Skeletal muscle tissue (tissue), 4 donors: ENCODE measurements around the gene CTNNA3. TPM values are rescaled to one million over a fixed set of nuclear protein-coding genes. Genes with fewer than 3 reads are reported as not detected.

ENCODE experiments used
- H3K27ac ChIP-seq: one replicate; pipeline ENCODE4 v1.7.0; 2013; ENCODE audit warnings: mild to moderate bottlenecking, low read depth, low read length, inconsistent platforms
- H3K27me3 ChIP-seq, 3 donors: one replicate each; pipeline ENCODE4 v1.7.0; 2013; ENCODE audit warnings: low read length in 3 of 3; ENCODE audit not compliant: control insufficient read depth in 3 of 3, insufficient read depth in 3 of 3
- H3K36me3 ChIP-seq, 3 donors: one replicate each; pipeline ENCODE4 v1.7.0; 2013; ENCODE audit warnings: low read length in 3 of 3; ENCODE audit not compliant: control insufficient read depth in 3 of 3, insufficient read depth in 3 of 3
- H3K4me1 ChIP-seq, 3 donors: one replicate each; pipeline ENCODE4 v1.7.0; 2013; ENCODE audit warnings: low read length in 3 of 3, mild to moderate bottlenecking in 3 of 3; ENCODE audit not compliant: control insufficient read depth in 3 of 3, insufficient read depth in 3 of 3
- H3K4me3 ChIP-seq, 3 donors: one replicate each; pipeline ENCODE4 v1.7.0; 2013; ENCODE audit warnings: low read length in 3 of 3
- H3K9ac ChIP-seq, 3 donors: one replicate each; pipeline ENCODE4 v1.7.0; 2013; ENCODE audit warnings: low read length in 3 of 3, mild to moderate bottlenecking in 3 of 3, moderate library complexity in 2 of 3, low read depth in 1 of 3
- H3K9me3 ChIP-seq, 3 donors: one replicate each; pipeline ENCODE4 v1.7.0; 2013; ENCODE audit warnings: low read length in 3 of 3; ENCODE audit not compliant: control insufficient read depth in 3 of 3
- total RNA-seq: library from RNA; depleted of rRNA; stranded (reverse); fragments of >200 nt; gene quantifications from one replicate; pipeline ENCODE4 v1.2.3, GENCODE V29; 2014
- donor health status: Osteomylitis.

CTNNA3 gene
- total RNA-seq, 1 donor from 2014 or later = 24.0 TPM

DNA sequence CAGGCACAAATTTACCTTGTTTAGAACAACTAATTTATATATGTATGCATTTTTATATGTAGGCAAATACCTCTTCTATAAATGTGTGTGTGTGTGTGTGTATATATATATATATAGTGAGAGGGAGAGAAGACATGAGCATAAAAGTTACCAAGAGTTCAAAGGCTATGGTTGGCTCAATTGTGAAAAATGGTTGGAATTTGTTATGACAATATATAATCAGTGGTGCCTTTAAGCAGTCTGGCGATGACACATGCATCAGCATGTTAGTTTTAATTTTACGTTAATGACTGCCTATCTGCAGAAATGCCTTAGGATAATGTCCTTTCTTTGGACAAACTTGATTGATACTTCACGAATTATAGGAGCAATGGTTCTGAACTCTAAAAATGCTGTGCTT is 1750.9 kb downstream of the CTNNA3 start:
- Histone ChIP-seq H3K36me3 (no peaks in the 10 kb centered on the region), H3K9ac (no peak overlapping the region), H3K4me3 (no peak overlapping the region), H3K27ac (no peak overlapping the region), H3K4me1 (no peaks in the 10 kb centered on the region), H3K27me3 (no peaks in the 10 kb centered on the region), H3K9me3 (no peaks in the 10 kb centered on the region)

- no peaks in the 10 kb centered on the region for H3K36me3 ChIP-seq
- no peak overlapping the region for H3K9ac ChIP-seq
- no peak overlapping the region for H3K4me3 ChIP-seq
- H3K27me3 ChIP-seq = no peaks in the 10 kb centered on the region
- no peak overlapping the region for H3K27ac ChIP-seq
- H3K4me1 ChIP-seq = no peaks in the 10 kb centered on the region
- H3K9me3 ChIP-seq = no peaks in the 10 kb centered on the region
Observed at GRCh38 chr10:65943451-65943850, 1752.5 kb downstream of the CTNNA3 start.

- no peaks in the 10 kb centered on the region for H3K4me1 ChIP-seq
- H3K4me3 ChIP-seq = no peak overlapping the region
- no peaks in the 10 kb centered on the region for H3K9me3 ChIP-seq
- no peaks in the 10 kb centered on the region for H3K27me3 ChIP-seq
- no peak overlapping the region for H3K27ac ChIP-seq
- H3K9ac ChIP-seq = no peak overlapping the region
- no peaks in the 10 kb centered on the region for H3K36me3 ChIP-seq
Observed at GRCh38 chr10:65940816-65941662, 1755.0 kb downstream of the CTNNA3 start.

DNA sequence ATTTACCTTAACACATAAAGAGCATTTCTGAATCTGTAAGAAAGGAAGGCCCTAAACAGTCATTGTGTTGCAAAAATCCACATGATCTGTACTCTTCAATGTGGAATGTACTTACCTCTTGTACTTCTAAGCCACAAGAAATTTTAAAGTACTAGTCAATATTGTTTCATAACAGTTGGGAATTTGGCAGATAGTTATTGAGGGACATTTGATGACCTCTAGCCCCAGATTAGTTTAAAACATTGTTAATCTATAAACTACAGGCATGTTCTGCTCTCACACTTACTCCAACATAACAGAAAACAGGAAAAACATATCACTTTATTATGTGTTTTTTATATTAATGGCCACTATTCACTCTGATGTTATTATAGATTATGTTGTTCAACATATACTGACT is 1755.9 kb downstream of the CTNNA3 start:
- Histone ChIP-seq H3K36me3 (no peaks in the 10 kb centered on the region), H3K4me3 (no peak overlapping the region), H3K9ac (no peak overlapping the region), H3K9me3 (no peaks in the 10 kb centered on the region), H3K4me1 (no peaks in the 10 kb centered on the region), H3K27ac (no peak overlapping the region), H3K27me3 (no peaks in the 10 kb centered on the region)

DNA sequence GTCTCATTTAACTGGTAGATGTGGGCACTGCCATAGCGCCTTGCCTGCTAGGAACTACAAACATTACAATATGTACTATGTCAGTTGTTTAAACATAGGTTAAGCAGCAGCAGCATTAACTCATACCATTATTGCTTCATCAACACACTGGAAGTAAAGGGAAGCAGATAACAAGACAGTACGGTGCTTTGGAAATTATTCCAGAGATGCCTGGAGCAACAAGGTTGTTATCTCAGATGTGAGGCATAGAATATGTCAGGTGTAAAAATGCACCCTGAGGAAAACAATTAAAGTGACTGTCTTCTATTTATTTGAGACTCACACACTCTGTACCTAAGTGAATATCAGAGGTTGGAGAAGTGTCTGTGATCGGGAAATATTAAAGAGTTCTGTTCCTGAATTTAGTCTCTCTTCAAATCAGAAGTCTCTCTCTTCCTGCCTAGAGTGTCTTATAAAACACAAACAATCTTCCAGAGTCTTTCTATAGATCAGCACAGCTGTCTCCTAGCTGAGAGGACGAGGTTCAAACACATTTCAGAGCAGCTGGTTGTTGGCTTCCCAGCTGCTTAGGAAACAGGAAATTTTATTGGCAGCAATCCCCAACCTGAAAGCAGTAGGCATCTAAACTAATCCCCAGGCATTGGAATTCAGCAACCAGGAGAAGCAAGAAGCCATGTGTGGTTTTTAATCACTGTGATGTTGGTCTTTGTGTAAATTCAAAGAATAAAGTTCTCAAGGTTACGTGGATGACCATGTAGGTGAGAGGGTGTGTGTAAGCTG is 1764.5 kb downstream of the CTNNA3 start:
- no peaks in the 10 kb centered on the region for H3K4me1 ChIP-seq
- no peaks in the 10 kb centered on the region for H3K9me3 ChIP-seq
- no peak overlapping the region for H3K9ac ChIP-seq
- H3K27ac ChIP-seq = no peak overlapping the region
- H3K36me3 ChIP-seq = no peaks in the 10 kb centered on the region
- no peak overlapping the region for H3K4me3 ChIP-seq
- no peaks in the 10 kb centered on the region for H3K27me3 ChIP-seq

GRCh38 chr10:65911151-65911835 is 1784.7 kb downstream of the CTNNA3 start:
- Histone ChIP-seq H3K27ac (no peak overlapping the region), H3K4me3 (no peak overlapping the region), H3K27me3 (no peaks in the 10 kb centered on the region), H3K36me3 (no peaks in the 10 kb centered on the region), H3K9ac (no peak overlapping the region), H3K4me1 (no peaks in the 10 kb centered on the region), H3K9me3 (no peaks in the 10 kb centered on the region)

GRCh38 chr10:65910209-65910608 is 1785.8 kb downstream of the CTNNA3 start:
- H3K27ac ChIP-seq = no peak overlapping the region
- no peaks in the 10 kb centered on the region for H3K9me3 ChIP-seq
- H3K27me3 ChIP-seq = no peaks in the 10 kb centered on the region
- H3K4me3 ChIP-seq = no peak overlapping the region
- no peak overlapping the region for H3K9ac ChIP-seq
- H3K36me3 ChIP-seq = no peaks in the 10 kb centered on the region
- H3K4me1 ChIP-seq = no peaks in the 10 kb centered on the region

GRCh38 chr10:65907199-65907712 is 1788.7 kb downstream of the CTNNA3 start:
- H3K4me1 ChIP-seq = no peaks in the 10 kb centered on the region

DNA sequence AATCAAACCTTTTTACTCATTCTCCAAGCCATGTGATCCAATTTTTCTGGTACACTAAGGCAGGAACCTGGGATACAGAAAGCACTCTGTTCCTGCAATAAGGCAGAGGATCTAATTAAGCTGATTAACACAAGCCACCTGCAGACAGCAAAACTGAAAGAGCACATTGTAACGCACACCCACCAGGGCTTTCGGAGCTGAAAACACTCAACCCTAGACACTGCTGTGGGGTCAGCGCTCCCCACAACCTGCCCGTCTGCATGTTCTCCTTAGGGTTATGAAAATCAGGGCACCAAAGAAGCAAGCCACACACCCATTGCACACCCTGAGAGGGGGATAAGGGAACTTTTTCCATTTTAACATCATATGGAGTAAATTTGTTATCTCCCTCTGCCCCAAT is 1792.4 kb downstream of the CTNNA3 start:
- H3K36me3 ChIP-seq = no peaks in the 10 kb centered on the region

More at GRCh38 chr10:65907199-65907712, 1788.7 kb downstream of the CTNNA3 start:
- H3K27ac ChIP-seq = no peak overlapping the region
- no peak overlapping the region for H3K9ac ChIP-seq
- H3K36me3 ChIP-seq = no peaks in the 10 kb centered on the region
- no peak overlapping the region for H3K4me3 ChIP-seq
- no peaks in the 10 kb centered on the region for H3K27me3 ChIP-seq
- H3K9me3 ChIP-seq = no peaks in the 10 kb centered on the region

More for the DNA sequence above, 1792.4 kb downstream of the CTNNA3 start:
- Histone ChIP-seq H3K9me3 (no peaks in the 10 kb centered on the region), H3K27me3 (no peaks in the 10 kb centered on the region), H3K9ac (no peak overlapping the region), H3K4me3 (no peak overlapping the region), H3K27ac (no peak overlapping the region), H3K4me1 (no peaks in the 10 kb centered on the region)
